ENCODE results near the gene ZFC3H1. TPM values are rescaled to one million over a fixed set of nuclear protein-coding genes. Genes with fewer than 3 reads are reported as not detected.

ZFC3H1 gene
- total and polyA plus RNA-seq, 12 donors, result 11.8 to 56.2 (median 31.9) TPM

GRCh38 chr12:71610031-71610795 is 53.4 kb downstream of the ZFC3H1 start:
- 72 to 80% (median 75%) methylated on average over 6 of the region's 6 CpGs for WGBS, 4 donors
- intact Hi-C loops (cut with DNase I), result no loop called here
- H3K27ac ChIP-seq, result no peak overlapping the region

GRCh38 chr12:71607494-71608330 is 55.9 kb downstream of the ZFC3H1 start:
- no peaks in the 10 kb centered on the region for H3K27me3 ChIP-seq
- no peak overlapping the region for H3K27ac ChIP-seq
- H3K36me3 ChIP-seq (replicated peaks in 1 of 2), result peaks cover 0 to 44% of the 10 kb centered on the region in 2 donors
- H3K9me3 ChIP-seq (replicated peaks in 1 of 3), result no peaks in the 10 kb centered on the region
- 91 to 96% (median 95%) methylated on average over 4 of the region's 4 CpGs for WGBS, 4 donors
- TF ChIP-seq POLR2A (IDR thresholded peaks at IDR 0.05) (no peak), CTCF (IDR thresholded peaks at IDR 0.05) (no peak)
- intact Hi-C loops (cut with DNase I), result no loop called here
- H3K4me1 ChIP-seq (replicated peaks in 1 of 2), result peaks cover 0 to 11% of the 10 kb centered on the region in 2 donors
- no peak overlapping the region for H3K4me3 ChIP-seq
- no peak for DNase-seq

More at GRCh38 chr12:71610031-71610795, 53.4 kb downstream of the ZFC3H1 start:
- H3K9me3 ChIP-seq (replicated peaks in 1 of 3), result no peaks in the 10 kb centered on the region
- no peaks in the 10 kb centered on the region for H3K27me3 ChIP-seq
- DNase-seq, result no peak
- H3K36me3 ChIP-seq (replicated peaks in 1 of 2), result peaks cover 0 to 69% of the 10 kb centered on the region in 2 donors
- no peak for TF ChIP-seq CTCF (IDR thresholded peaks at IDR 0.05)
- no peak for TF ChIP-seq POLR2A (IDR thresholded peaks at IDR 0.05)
- no peak overlapping the region for H3K4me3 ChIP-seq
- peaks cover 0 to 11% of the 10 kb centered on the region in 2 donors for H3K4me1 ChIP-seq (replicated peaks in 1 of 2)

GRCh38 chr12:71605039-71605438 is 58.6 kb downstream of the ZFC3H1 start:
- H3K27ac ChIP-seq, result no peak overlapping the region
- intact Hi-C loops (cut with DNase I), result no loop called here
- WGBS, 4 donors, result 79 to 92% (median 82%) methylated on average over 3 of the region's 3 CpGs

More at GRCh38 chr12:71605039-71605438, 58.6 kb downstream of the ZFC3H1 start:
- H3K9me3 ChIP-seq (replicated peaks in 1 of 3), result no peaks in the 10 kb centered on the region
- no peak overlapping the region for H3K4me3 ChIP-seq
- DNase-seq, result no peak
- TF ChIP-seq POLR2A (IDR thresholded peaks at IDR 0.05) (no peak), CTCF (IDR thresholded peaks at IDR 0.05) (no peak)
- H3K27me3 ChIP-seq, result no peaks in the 10 kb centered on the region
- peaks cover 0 to 11% of the 10 kb centered on the region in 2 donors for H3K4me1 ChIP-seq (replicated peaks in 1 of 2)
- H3K36me3 ChIP-seq (replicated peaks in 1 of 2), result peaks cover 0 to 19% of the 10 kb centered on the region in 2 donors
